Tibial artery (tissue), 4 donors: ENCODE results near the gene MCAT.

Experiments used
- DNase-seq, 2 donors: peaks; one replicate each; pipeline ENCODE4 v3.0.0-alpha.2; 2019
- H3K27ac ChIP-seq, 2 donors: fragments of 200-600 bp; sonication (generic) in 1 of 2; 1 replicate in 1 of 2; 2 replicates in 1 of 2; pipeline ENCODE4 v1.5.1; 2018 to 2019; ENCODE audit warnings: mild to moderate bottlenecking in 1 of 2
- H3K27me3 ChIP-seq, 2 donors: fragments of 200-600 bp; sonication (generic) in 1 of 2; one replicate each; pipeline versions ENCODE4 v1.5.1 to v1.6.0; 2016 to 2019
- H3K36me3 ChIP-seq, 3 donors: fragments of 200-600 bp; sonication (generic) in 2 of 3; one replicate each; pipeline ENCODE4 v1.5.1; 2016 to 2019; ENCODE audit warnings: mild to moderate bottlenecking in 2 of 3
- H3K4me1 ChIP-seq, 4 donors: fragments of 200-600 bp; sonication (generic) in 2 of 4; 1 replicate in 3 of 4; 2 replicates in 1 of 4; pipeline ENCODE4 v1.5.1; 2016 to 2019
- H3K4me3 ChIP-seq, 2 donors: fragments of 200-600 bp; sonication (generic) in 1 of 2; 1 replicate in 1 of 2; 2 replicates in 1 of 2; pipeline ENCODE4 v1.5.1; 2018 to 2019; ENCODE audit warnings: mild to moderate bottlenecking in 2 of 2
- H3K9me3 ChIP-seq, 3 donors: fragments of 200-600 bp; sonication (generic) in 1 of 3; one replicate each; pipeline ENCODE4 v1.5.1; 2016 to 2019
- intact Hi-C: fragments of 100-400 bp; cut with DNase I; formaldehyde crosslinking; loops from one replicate; pipeline ENCODE4 v1.15.0; 2023; ENCODE audit warnings: low total_unique reads
- TF ChIP-seq, protein P1 (sequence below), 2 experiments: fragments of 200-600 bp in 1 of 2; fragments of 450-650 bp in 1 of 2; IDR thresholded peaks; one replicate each; pipeline ENCODE4 v1.5.1; 2017 to 2019; ENCODE audit warnings: antibody characterized with exemption in 2 of 2, mild to moderate bottlenecking in 1 of 2, moderate library complexity in 1 of 2

The MCAT gene

DNA sequence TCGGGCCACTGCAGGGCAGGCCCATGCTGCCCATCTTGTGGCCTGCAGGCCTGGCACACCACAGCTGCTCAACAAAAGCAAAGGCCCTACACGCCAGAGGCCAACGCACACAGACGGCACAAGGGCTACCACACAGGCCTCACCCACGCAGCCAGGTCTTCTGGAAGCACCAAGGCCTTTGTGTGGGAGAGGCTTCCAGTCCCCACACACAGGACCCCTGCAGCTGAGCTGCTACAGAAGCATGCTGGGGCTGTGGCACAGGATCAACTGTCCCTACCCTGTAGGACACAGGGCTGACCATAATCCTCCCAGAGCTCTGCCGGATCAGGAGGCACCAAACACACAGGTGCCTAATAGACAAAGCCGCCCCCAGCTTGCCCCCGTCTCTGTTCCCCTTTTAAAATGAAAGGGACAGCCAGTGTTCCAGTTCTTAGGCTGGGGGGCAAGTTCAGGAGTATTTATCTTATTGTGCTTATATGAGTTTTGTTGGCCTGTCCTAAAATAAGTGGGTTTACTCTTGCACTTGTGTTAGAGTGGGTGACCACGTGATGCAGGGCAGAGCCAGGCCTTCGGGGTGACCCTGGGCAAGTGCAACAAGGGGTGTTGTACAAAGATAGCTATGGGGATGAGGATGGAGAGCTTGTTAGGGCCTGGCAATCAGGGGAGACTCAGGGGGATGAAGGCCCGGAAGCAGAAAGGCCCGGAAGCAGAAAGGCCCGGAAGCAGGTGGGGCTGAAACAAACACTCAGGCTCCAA lies 38.3 kb upstream of the MCAT start:
- Histone ChIP-seq H3K36me3 (peaks cover 22 to 59% (median 32%) of the 10 kb centered on the region in 3 donors), H3K27ac (no peak overlapping the region), H3K4me3 (no peak overlapping the region), H3K27me3 (no peaks in the 10 kb centered on the region), H3K4me1 (peaks cover 0 to 18% (median 15%) of the 10 kb centered on the region in 4 donors), H3K9me3 (no peaks in the 10 kb centered on the region)
- TF ChIP-seq, protein P1, sequence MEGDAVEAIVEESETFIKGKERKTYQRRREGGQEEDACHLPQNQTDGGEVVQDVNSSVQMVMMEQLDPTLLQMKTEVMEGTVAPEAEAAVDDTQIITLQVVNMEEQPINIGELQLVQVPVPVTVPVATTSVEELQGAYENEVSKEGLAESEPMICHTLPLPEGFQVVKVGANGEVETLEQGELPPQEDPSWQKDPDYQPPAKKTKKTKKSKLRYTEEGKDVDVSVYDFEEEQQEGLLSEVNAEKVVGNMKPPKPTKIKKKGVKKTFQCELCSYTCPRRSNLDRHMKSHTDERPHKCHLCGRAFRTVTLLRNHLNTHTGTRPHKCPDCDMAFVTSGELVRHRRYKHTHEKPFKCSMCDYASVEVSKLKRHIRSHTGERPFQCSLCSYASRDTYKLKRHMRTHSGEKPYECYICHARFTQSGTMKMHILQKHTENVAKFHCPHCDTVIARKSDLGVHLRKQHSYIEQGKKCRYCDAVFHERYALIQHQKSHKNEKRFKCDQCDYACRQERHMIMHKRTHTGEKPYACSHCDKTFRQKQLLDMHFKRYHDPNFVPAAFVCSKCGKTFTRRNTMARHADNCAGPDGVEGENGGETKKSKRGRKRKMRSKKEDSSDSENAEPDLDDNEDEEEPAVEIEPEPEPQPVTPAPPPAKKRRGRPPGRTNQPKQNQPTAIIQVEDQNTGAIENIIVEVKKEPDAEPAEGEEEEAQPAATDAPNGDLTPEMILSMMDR (IDR thresholded peaks at IDR 0.05) = no peak
- DNase-seq = no peak
- intact Hi-C loops = no loop called here

DNA sequence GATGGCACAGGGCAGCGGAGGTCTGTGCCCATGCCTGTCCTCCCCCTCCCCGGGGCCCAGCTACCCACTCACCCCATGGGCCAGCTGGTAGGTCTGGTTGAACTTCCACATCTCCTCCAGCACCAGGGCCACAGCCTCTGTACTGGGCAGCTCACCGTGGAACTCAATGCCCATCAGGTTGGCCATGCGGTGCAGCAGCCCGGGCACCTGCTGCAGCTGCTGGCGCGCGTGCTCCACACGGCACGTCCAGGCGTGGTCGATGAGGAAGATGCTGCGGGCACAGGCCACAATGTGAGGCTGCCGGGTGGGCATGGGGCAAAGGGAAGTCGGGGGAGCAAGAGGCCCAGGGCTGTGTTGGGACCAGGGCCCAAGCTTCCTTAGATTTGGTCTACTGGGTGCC lies 37.5 kb upstream of the MCAT start:
- Histone ChIP-seq H3K4me3 (no peak overlapping the region), H3K27me3 (no peaks in the 10 kb centered on the region), H3K4me1 (peaks cover 0 to 14% (median 7%) of the 10 kb centered on the region in 4 donors), H3K9me3 (no peaks in the 10 kb centered on the region), H3K36me3 (peaks cover 22 to 67% (median 32%) of the 10 kb centered on the region in 3 donors), H3K27ac (no peak overlapping the region)
- intact Hi-C loops = no loop called here
- TF ChIP-seq, protein P1 (IDR thresholded peaks at IDR 0.05) = no peak
- DNase-seq = no peak

- Histone ChIP-seq H3K36me3 (peaks cover 23 to 75% (median 39%) of the 10 kb centered on the region in 3 donors), H3K27me3 (no peaks in the 10 kb centered on the region), H3K4me1 (peaks cover 0 to 7% (median under 1%) of the 10 kb centered on the region in 4 donors), H3K4me3 (no peak overlapping the region), H3K27ac (no peak overlapping the region), H3K9me3 (no peaks in the 10 kb centered on the region)
- intact Hi-C loops = no loop called here
- DNase-seq = no peak
- TF ChIP-seq, protein P1 (IDR thresholded peaks at IDR 0.05) = no peak
Measured at GRCh38 chr22:43179911-43180195, 36.7 kb upstream of the MCAT start.

DNA sequence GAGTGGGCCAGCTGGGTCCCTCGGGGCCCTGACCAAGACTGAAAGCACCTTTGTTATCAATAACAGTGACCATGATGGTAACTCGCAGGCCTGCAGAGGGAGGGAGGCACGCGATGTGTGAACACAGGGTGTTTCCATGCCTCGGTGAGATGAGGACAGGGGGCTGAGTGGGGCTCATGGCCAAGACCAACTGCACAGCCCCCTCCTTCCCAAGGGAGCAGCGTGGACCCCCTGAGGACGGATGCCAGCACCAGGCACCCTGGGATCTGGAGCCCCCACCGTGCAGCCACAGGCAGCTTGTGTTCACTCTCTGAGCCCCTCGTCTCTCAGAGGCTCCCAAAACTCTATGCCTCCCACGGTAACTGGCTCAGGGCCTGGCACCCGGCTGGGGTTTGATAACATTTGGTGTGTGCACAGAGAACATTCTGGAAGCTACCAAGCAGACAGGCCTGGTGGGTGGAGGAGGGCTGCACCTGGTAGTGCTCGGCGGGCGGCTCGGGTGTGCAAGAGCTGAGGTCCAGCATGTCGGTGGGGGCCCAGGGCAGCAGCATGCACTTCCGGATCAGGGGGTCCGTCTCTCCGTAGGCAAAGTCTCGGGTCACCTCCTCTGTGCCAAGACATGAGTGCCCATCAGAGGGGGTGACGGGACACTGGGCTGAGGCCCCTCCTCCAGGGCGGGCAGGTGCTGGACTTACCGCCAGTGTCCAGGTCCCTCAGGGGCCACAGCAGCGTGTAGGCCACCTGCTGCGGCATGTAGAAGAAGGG lies 36.1 kb upstream of the MCAT start:
- Histone ChIP-seq H3K4me3 (no peak overlapping the region), H3K4me1 (peaks cover 0 to 2% (median 0%) of the 10 kb centered on the region in 4 donors), H3K36me3 (peaks cover 27 to 80% (median 44%) of the 10 kb centered on the region in 3 donors), H3K27me3 (no peaks in the 10 kb centered on the region), H3K9me3 (no peaks in the 10 kb centered on the region), H3K27ac (no peak overlapping the region)
- intact Hi-C loops = no loop called here
- TF ChIP-seq, protein P1 (IDR thresholded peaks at IDR 0.05) = no peak
- no peak for DNase-seq

DNA sequence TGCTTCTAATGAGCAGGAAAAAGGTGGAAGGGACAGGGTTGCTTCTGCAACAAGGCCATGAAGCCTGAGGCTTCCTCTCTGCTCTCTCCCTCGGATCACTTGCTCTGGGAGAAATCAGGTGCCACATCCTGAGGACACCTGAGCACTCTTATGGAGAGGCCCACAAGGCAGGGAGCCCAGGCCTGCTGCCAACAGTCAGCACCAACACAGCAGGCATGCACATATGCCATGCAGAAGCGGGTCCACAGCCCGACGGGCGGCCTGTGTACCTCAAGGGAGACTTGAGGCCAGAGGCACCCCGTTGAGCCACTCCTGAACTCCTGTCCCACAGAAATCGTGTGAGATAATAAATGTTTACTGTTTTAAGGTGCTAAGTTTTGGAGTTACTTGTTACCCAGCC lies 34.3 kb upstream of the MCAT start:
- H3K27me3 ChIP-seq = no peaks in the 10 kb centered on the region
- TF ChIP-seq, protein P1 (IDR thresholded peaks at IDR 0.05) = no peak
- no peaks in the 10 kb centered on the region for H3K4me1 ChIP-seq
- DNase-seq = no peak
- H3K27ac ChIP-seq = no peak overlapping the region
- no peaks in the 10 kb centered on the region for H3K9me3 ChIP-seq
- H3K36me3 ChIP-seq = peaks cover 44 to 95% (median 57%) of the 10 kb centered on the region in 3 donors
- H3K4me3 ChIP-seq = no peak overlapping the region
- intact Hi-C loops = no loop called here
